CD14-positive monocyte (primary cell): ENCODE measurements around the gene STARD7. TPM values are rescaled to one million over a fixed set of nuclear protein-coding genes. Genes with fewer than 3 reads are reported as not detected.

Source experiments
- DNase-seq, 3 donors: peaks; one replicate each; pipeline ENCODE4 v3.0.0-alpha.2; 2011 to 2022
- H2AFZ ChIP-seq: 2 replicates; pipeline ENCODE4 v1.6.0; 2012; ENCODE audit warnings: mild to moderate bottlenecking, low read depth, low read length, inconsistent platforms; ENCODE audit not compliant: insufficient read depth, poor library complexity, severe bottlenecking
- H3K27ac ChIP-seq, 2 donors: 1 replicate in 1 of 2; 2 replicates in 1 of 2; pipeline ENCODE4 v1.5.1; 2012 to 2013; ENCODE audit warnings: low read length in 2 of 2, control low read depth in 1 of 2, inconsistent platforms in 1 of 2, low read depth in 1 of 2, mild to moderate bottlenecking in 1 of 2
- H3K27me3 ChIP-seq, 2 donors: one replicate each; pipeline versions ENCODE4 v1.6.0 to v1.6.1; 2011 to 2013; ENCODE audit warnings: low read length in 2 of 2; ENCODE audit not compliant: control insufficient read depth in 2 of 2, insufficient read depth in 2 of 2
- H3K36me3 ChIP-seq, 2 donors: replicated peaks in 1 of 2; 1 replicate in 1 of 2; 2 replicates in 1 of 2; pipeline versions ENCODE4 v1.5.1 to v1.6.1; 2012 to 2013; ENCODE audit warnings: low read length in 2 of 2, control low read depth in 1 of 2, inconsistent platforms in 1 of 2, mild to moderate bottlenecking in 1 of 2; ENCODE audit not compliant: insufficient read depth in 2 of 2, control insufficient read depth in 1 of 2
- H3K4me1 ChIP-seq, 2 donors: 1 replicate in 1 of 2; 2 replicates in 1 of 2; pipeline versions ENCODE4 v1.5.1 to v1.6.1; 2012 to 2013; ENCODE audit warnings: low read length in 2 of 2, control low read depth in 1 of 2, inconsistent platforms in 1 of 2, mild to moderate bottlenecking in 1 of 2, moderate library complexity in 1 of 2; ENCODE audit not compliant: insufficient read depth in 2 of 2, control insufficient read depth in 1 of 2
- H3K4me2 ChIP-seq: replicated peaks from 2 replicates; pipeline ENCODE3; 2012; ENCODE audit warnings: low read length, moderate library complexity, mild to moderate bottlenecking; ENCODE audit not compliant: poor library complexity, severe bottlenecking; ENCODE audit errors: extremely low read depth
- H3K4me3 ChIP-seq, 3 experiments: fragments of 200-600 bp in 1 of 3; sonication (generic) in 1 of 3; replicated peaks in 1 of 3; 1 replicate in 2 of 3; 2 replicates in 1 of 3; pipeline ENCODE4 v1.5.1; 2011 to 2013; ENCODE audit warnings: low read length in 3 of 3, mild to moderate bottlenecking in 3 of 3, control low read depth in 2 of 3, low read depth in 2 of 3, inconsistent platforms in 1 of 3, moderate library complexity in 1 of 3
- H3K79me2 ChIP-seq: 2 replicates; pipeline ENCODE4 v1.6.0; 2012; ENCODE audit warnings: mild to moderate bottlenecking, control low read depth, inconsistent platforms, low read length, moderate library complexity; ENCODE audit not compliant: insufficient read depth
- H3K9ac ChIP-seq: 2 replicates; pipeline ENCODE4 v1.6.0; 2017; ENCODE audit warnings: low read length, mild to moderate bottlenecking; ENCODE audit not compliant: insufficient read depth, poor library complexity, severe bottlenecking
- H3K9me3 ChIP-seq, 2 donors: replicated peaks in 1 of 2; 1 replicate in 1 of 2; 2 replicates in 1 of 2; pipeline versions ENCODE4 v1.5.1 to v1.6.1; 2012 to 2013; ENCODE audit warnings: low read length in 2 of 2, control low read depth in 1 of 2; ENCODE audit not compliant: control insufficient read depth in 1 of 2, insufficient read depth in 1 of 2
- H4K20me1 ChIP-seq: 2 replicates; pipeline ENCODE4 v1.6.0; 2012; ENCODE audit warnings: mild to moderate bottlenecking, low read length, control low read depth, moderate library complexity; ENCODE audit not compliant: insufficient read depth
- H3K27ac Mint-ChIP-seq, 7 donors: one replicate each; pipeline ENCODE4 v1.8.0; 2020; ENCODE audit warnings: mild to moderate bottlenecking in 7 of 7, mixed read lengths in 7 of 7, moderate library complexity in 6 of 7, inconsistent platforms in 2 of 7
- H3K27me3 Mint-ChIP-seq, 3 donors: one replicate each; pipeline ENCODE4 v1.8.0; 2021 to 2022; ENCODE audit warnings: low read depth in 3 of 3, mild to moderate bottlenecking in 3 of 3, mixed read lengths in 3 of 3, moderate library complexity in 3 of 3, inconsistent platforms in 1 of 3
- H3K36me3 Mint-ChIP-seq, 2 donors: one replicate each; pipeline ENCODE4 v1.8.0; 2020; ENCODE audit warnings: mixed read lengths in 2 of 2, inconsistent platforms in 1 of 2, mild to moderate bottlenecking in 1 of 2
- H3K4me1 Mint-ChIP-seq: one replicate; pipeline ENCODE4 v1.8.0; 2020; ENCODE audit warnings: mild to moderate bottlenecking, mixed read lengths
- H3K4me3 Mint-ChIP-seq, 2 donors: one replicate each; pipeline ENCODE4 v1.8.0; 2020; ENCODE audit warnings: mild to moderate bottlenecking in 2 of 2, mixed read lengths in 2 of 2, moderate library complexity in 1 of 2
- H3K9me3 Mint-ChIP-seq, 7 donors: one replicate each; pipeline ENCODE4 v1.8.0; 2020 to 2022; ENCODE audit warnings: mixed read lengths in 7 of 7, mild to moderate bottlenecking in 6 of 7, moderate library complexity in 6 of 7, inconsistent platforms in 2 of 7
- CTCF ChIP-seq: fragments of 200-600 bp; IDR thresholded peaks from one replicate; pipeline ENCODE4 v1.8.0; 2022; ENCODE audit warnings: antibody characterized with exemption, mild to moderate bottlenecking
- WGBS: methylation state at CpG from one replicate; pipeline ENCODE4 v1.1.5; 2013; ENCODE audit warnings: missing lambda C conversion rate; ENCODE audit not compliant: insufficient coverage; 5-methylcytosine and 5-hydroxymethylcytosine counted together
- intact Hi-C, 2 donors: fragments of 100-400 bp; cut with micrococcal nuclease; formaldehyde crosslinking; loops; one replicate each; pipeline versions ENCODE4 v1.15.0 to v1.15.1; 2023
- polyA plus RNA-seq, 3 donors: library from polyadenylated mRNA; depleted of rRNA in 1 of 3; unstranded in 2 of 3; stranded (reverse) in 1 of 3; fragments of 300-500 nt in 2 of 3; fragments of >200 nt in 1 of 3; fragmentation: Illumina TruSeq in 2 of 3; gene quantifications; 1 replicate in 2 of 3; 2 replicates in 1 of 3; pipeline ENCODE4 v1.2.3, GENCODE V29; 2012 to 2021

Gene STARD7
- polyA plus RNA-seq, 3 donors: 38.0 to 179 (median 172) TPM

DNA sequence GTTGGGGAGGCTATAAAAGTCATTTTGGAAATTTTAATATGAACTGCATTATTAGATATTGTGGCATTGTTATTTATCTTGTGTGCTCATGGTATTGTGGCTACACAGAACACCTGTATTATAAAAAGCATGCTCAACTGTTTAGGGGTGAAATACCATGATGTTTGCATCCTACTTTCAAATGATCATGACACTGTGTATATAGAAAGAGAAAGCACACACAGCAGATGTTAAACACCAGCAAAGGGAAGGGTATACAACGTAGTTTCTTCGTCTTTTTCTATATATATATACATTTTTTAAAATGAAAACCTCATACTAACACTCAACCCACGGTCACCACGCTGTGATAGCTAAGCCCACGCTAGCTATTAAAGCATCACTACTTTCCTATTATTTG, 27.1 kb downstream of the STARD7 start:
- Mint-ChIP-seq H3K4me3 (no peak overlapping the region), H3K27me3 (peaks cover 0 to 2% (median 0%) of the 10 kb centered on the region in 3 donors), H3K27ac (no peak overlapping the region), H3K9me3 (peaks cover 0 to 2% (median 0%) of the 10 kb centered on the region in 7 donors), H3K4me1 (peaks cover 3% of the 10 kb centered on the region), H3K36me3 (peaks cover 27 to 32% of the 10 kb centered on the region in 2 donors)
- H4K20me1 ChIP-seq: peaks cover 13% of the 10 kb centered on the region
- no peak overlapping the region for H3K4me3 ChIP-seq
- no peaks in the 10 kb centered on the region for H3K79me2 ChIP-seq
- no peak overlapping the region for H3K4me2 ChIP-seq
- H3K27ac ChIP-seq: no peak overlapping the region
- H3K4me1 ChIP-seq: no peaks in the 10 kb centered on the region
- H3K9me3 ChIP-seq: no peaks in the 10 kb centered on the region
- H3K9ac ChIP-seq: no peak overlapping the region
- no peak for TF ChIP-seq CTCF
- peaks cover 27 to 29% of the 10 kb centered on the region in 2 donors for H3K36me3 ChIP-seq
- H3K27me3 ChIP-seq: no peaks in the 10 kb centered on the region
- intact Hi-C loops: no loop called here
- no CpG with 5 or more reads among the region's 5 CpGs for WGBS
- no peak overlapping the region for H2AFZ ChIP-seq
- DNase-seq: no peak

- no peak for DNase-seq
- peaks cover 3% of the 10 kb centered on the region for H3K4me1 Mint-ChIP-seq
- H3K27me3 Mint-ChIP-seq: peaks cover 0 to 4% (median 2%) of the 10 kb centered on the region in 3 donors
- H2AFZ ChIP-seq: no peak overlapping the region
- intact Hi-C loops: no loop called here
- no peak overlapping the region for H3K4me3 ChIP-seq
- peaks cover 16 to 19% of the 10 kb centered on the region in 2 donors for H3K36me3 ChIP-seq
- no peaks in the 10 kb centered on the region for H3K9me3 ChIP-seq
- H4K20me1 ChIP-seq: peaks cover 4% of the 10 kb centered on the region
- peaks cover 16 to 22% of the 10 kb centered on the region in 2 donors for H3K36me3 Mint-ChIP-seq
- no peak overlapping the region for H3K9ac ChIP-seq
- no peak overlapping the region for H3K4me2 ChIP-seq
- H3K27me3 ChIP-seq: no peaks in the 10 kb centered on the region
- H3K79me2 ChIP-seq: no peaks in the 10 kb centered on the region
- H3K27ac Mint-ChIP-seq: no peak overlapping the region
- peaks cover 0 to 2% (median 0%) of the 10 kb centered on the region in 7 donors for H3K9me3 Mint-ChIP-seq
- no peak overlapping the region for H3K27ac ChIP-seq
- no peak for TF ChIP-seq CTCF
- H3K4me3 Mint-ChIP-seq: no peak overlapping the region
- H3K4me1 ChIP-seq: no peaks in the 10 kb centered on the region
Measured at GRCh38 chr2:96180521-96180920, 28.1 kb downstream of the STARD7 start.
